K562 (cell line): ENCODE data around the gene PPP4C. TPM values are rescaled to one million over a fixed set of nuclear protein-coding genes. Genes with fewer than 3 reads are reported as not detected.
A peak's percentile ranks its signal among the peaks of the same experiment; 100 is the strongest.

Source experiments
- BCLAF1 ChIP-seq, 2 experiments: fragments of 450-650 bp in 1 of 2; IDR thresholded peaks; 2 replicates each; pipeline ENCODE4 v1.6.1; 2011 to 2017; ENCODE audit warnings: low read depth in 2 of 2, antibody characterized with exemption in 1 of 2, borderline replicate concordance in 1 of 2, low read length in 1 of 2, mild to moderate bottlenecking in 1 of 2, mixed read lengths in 1 of 2; ENCODE audit not compliant: control insufficient read depth in 1 of 2
- CLOCK ChIP-seq: fragments of 250-450 bp; sonication (Bioruptor Pico); IDR thresholded peaks from 2 replicates; pipeline ENCODE4 v1.4.0; 2020; ENCODE audit warnings: mild to moderate bottlenecking, moderate library complexity, borderline replicate concordance
- CREB5 ChIP-seq: fragments of 250-450 bp; sonication (Bioruptor Pico); IDR thresholded peaks from 2 replicates; pipeline ENCODE4 v1.5.0; 2020; ENCODE audit warnings: mild to moderate bottlenecking
- HBP1 ChIP-seq: fragments of 450-650 bp; formaldehyde crosslinking; IDR thresholded peaks from 2 replicates; pipeline ENCODE4 v1.4.0; 2022; ENCODE audit warnings: missing genetic modification characterization
- MAX ChIP-seq: sonication (generic); formaldehyde crosslinking; IDR thresholded peaks from 2 replicates; pipeline ENCODE4 v1.9.0; 2022; ENCODE audit warnings: mild to moderate bottlenecking, missing genetic modification reagents
- PHB2 ChIP-seq: fragments of 450-650 bp; IDR thresholded peaks from 2 replicates; pipeline ENCODE4 v1.6.1; 2017; ENCODE audit warnings: low read depth
- PPARD ChIP-seq: fragments of 250-450 bp; sonication (Bioruptor Pico); IDR thresholded peaks from 2 replicates; pipeline ENCODE4 v1.8.0; 2022; ENCODE audit warnings: inconsistent platforms, mild to moderate bottlenecking, moderate library complexity
- SREBF1 ChIP-seq: fragments of 150-350 bp; IDR thresholded peaks from 2 replicates; pipeline ENCODE4 v1.6.1; 2014; ENCODE audit warnings: antibody characterized with exemption, low read depth, low read length, borderline replicate concordance
- TAF9B ChIP-seq: fragments of 450-650 bp; IDR thresholded peaks from 2 replicates; pipeline ENCODE4 v1.6.1; 2018; ENCODE audit warnings: mild to moderate bottlenecking; ENCODE audit not compliant: partially characterized antibody
- TSHZ1 ChIP-seq: fragments of 250-450 bp; sonication (Bioruptor Pico); IDR thresholded peaks from 2 replicates; pipeline ENCODE4 v1.4.0; 2020; ENCODE audit warnings: mild to moderate bottlenecking, moderate library complexity
- ZNF133 ChIP-seq: fragments of 250-450 bp; sonication (Bioruptor Pico); IDR thresholded peaks from 2 replicates; pipeline ENCODE4 v1.4.0; 2020; ENCODE audit warnings: mild to moderate bottlenecking
- ZNF140 ChIP-seq: fragments of 250-450 bp; sonication (Bioruptor Pico); IDR thresholded peaks from 2 replicates; pipeline ENCODE4 v1.8.0; 2021; ENCODE audit warnings: moderate library complexity, mild to moderate bottlenecking, inconsistent platforms
- ZNF707 ChIP-seq: fragments of 250-450 bp; sonication (Bioruptor Pico); conservative IDR thresholded peaks from 2 replicates; pipeline ENCODE4 v1.8.0; 2022; ENCODE audit warnings: inconsistent platforms, mild to moderate bottlenecking, moderate library complexity
- polyA plus RNA-seq, 8 experiments: library from polyadenylated mRNA; depleted of rRNA in 4 of 8; stranded (reverse) in 5 of 8; unstranded in 3 of 8; fragments of >200 nt; fragmentation: Nextera tagmentation in 2 of 8; fragmentation: Illumina TruSeq in 1 of 8; extraction: Ambion mirVana in 2 of 8; extraction: Trizol in 1 of 8; gene quantifications; 2 replicates each; pipeline versions ENCODE4 v1.2.1 to v1.2.3, GENCODE V29; 2011 to 2014; ENCODE audit warnings: inconsistent platforms in 1 of 8, missing spikeins in 1 of 8
- total RNA-seq, 7 experiments: library from RNA; depleted of rRNA in 6 of 7; stranded (reverse); fragments of >200 nt in 6 of 7; fragmentation: Illumina TruSeq in 2 of 7; extraction: Trizol in 2 of 7; gene quantifications; 2 replicates each; pipeline versions ENCODE4 v1.2.1 to v1.2.3, GENCODE V29; 2011 to 2021; ENCODE audit warnings: low replicate concordance in 1 of 7

Gene PPP4C
- total and polyA plus RNA-seq, 9 of the 15 experiments (the other 6 are each of a cell fraction or from before 2014, with no cell fraction given), result 3.5 to 183 (median 131) TPM

- TF ChIP-seq CLOCK (CRISPR knock-in tag), result 0 out of 2 replicates have a peak, but pooled peaks have one; percentile 77
- TF ChIP-seq PHB2, result no peak
- TF ChIP-seq ZNF707 (CRISPR knock-in tag), result peak; percentile 82
- peak; percentile 45 for TF ChIP-seq TAF9B
- peak; percentile 97 for TF ChIP-seq MAX (CRISPR knock-in tag)
- peak; percentile 95 for TF ChIP-seq TSHZ1
- 0 out of 2 replicates have a peak, but pooled peaks have one; percentile 60 for TF ChIP-seq PPARD (CRISPR knock-in tag)
- TF ChIP-seq BCLAF1 (IDR thresholded peaks at IDR 0.05; ENCODE audit: borderline replicate concordance in 1 of 2, control insufficient read depth in 1 of 2, low read depth in 2 of 2, low read length in 1 of 2), result no peak
- peak; percentile 85; the same call in 1 of the 2 replicates for TF ChIP-seq CREB5 (CRISPR knock-in tag)
- peak; percentile 70; the same call in 1 of the 2 replicates for TF ChIP-seq HBP1 (CRISPR knock-in tag)
- peak; percentile 82; the same call in 1 of the 2 replicates for TF ChIP-seq ZNF133
- TF ChIP-seq SREBF1, result no peak
- peak; percentile 87 for TF ChIP-seq ZNF140
Observed at GRCh38 chr16:30092373-30093010, 16.7 kb downstream of the PPP4C start (continued).
